HG02763 (cell line): ENCODE measurements around the gene NEDD4.
"Not testable (repeated sequence)": the region's sequence is repeated elsewhere in the genome, so short reads cannot be mapped to it uniquely, and the experiment has no call there.

Experiments used
- ATAC-seq: cut with Tn5 transposase; IDR thresholded peaks from one replicate; pipeline ENCODE4 v1.9.1; 2021; ENCODE audit warnings: mild to moderate bottlenecking, moderate library complexity; ENCODE audit not compliant: unreplicated experiment

Gene NEDD4

GRCh38 chr15:55899537-55899936 is 93.9 kb downstream of the NEDD4 start:
- ATAC-seq, result no peak

DNA sequence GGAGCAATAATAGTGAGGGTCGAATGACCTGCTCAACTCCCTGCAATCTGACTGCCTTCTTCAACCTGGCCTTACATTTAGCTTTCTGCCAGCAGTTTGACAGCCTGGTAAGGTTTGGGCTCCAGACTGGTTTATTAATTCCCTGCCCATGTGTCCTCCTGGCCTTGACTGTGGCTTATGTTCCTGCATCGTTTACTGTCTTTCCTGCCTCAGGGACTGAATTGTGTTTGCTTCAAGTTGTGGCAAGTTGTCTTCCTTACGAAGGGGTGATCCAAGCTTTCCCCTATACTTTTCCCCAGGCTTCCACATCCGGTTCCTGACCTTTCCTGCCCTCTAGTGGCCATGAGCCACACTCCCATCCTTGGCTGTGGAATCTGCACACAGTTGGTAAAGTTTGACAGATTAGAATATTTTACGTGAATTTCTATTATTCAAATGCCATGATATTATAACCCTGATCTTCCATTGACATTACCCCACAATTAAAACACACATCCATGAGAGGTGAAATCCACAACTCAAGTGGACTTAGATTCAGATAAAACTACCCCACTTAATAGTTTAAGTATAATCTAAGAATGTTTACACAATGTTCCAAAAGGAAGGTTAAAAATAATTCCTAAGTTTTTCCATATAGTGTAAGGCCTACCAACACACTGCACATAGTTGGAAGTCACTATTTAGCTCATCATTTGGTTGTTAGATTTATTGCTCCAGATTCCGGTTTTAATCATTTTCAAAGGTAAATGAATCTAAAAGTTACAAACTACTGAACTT is 95.7 kb downstream of the NEDD4 start:
- ATAC-seq, result no peak

DNA sequence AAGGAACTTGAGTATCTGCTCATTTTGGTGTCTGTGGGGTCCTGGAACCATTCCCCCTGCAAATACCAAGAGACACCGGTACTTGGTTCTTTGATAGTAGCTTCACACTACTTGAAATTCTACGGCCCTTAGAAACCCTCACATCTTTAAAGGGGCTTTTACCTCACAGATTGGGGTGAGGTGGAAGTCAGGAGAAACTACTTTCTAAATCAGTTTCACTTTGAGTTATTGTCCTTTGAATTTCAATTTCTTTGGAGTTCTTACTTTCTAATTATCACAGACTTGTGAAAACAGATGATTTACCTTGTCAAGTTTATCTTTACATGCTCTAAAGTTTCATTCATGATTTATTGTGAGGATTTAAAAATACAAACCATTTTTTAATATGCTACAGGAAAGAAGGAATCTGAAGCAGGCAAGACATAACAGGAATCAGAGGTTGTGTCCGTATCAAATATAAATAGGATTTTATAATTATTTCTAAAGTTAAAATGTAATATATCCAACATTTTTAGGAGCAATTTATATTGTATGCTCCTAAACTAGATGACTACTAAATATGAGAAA is 98.9 kb downstream of the NEDD4 start:
- ATAC-seq, result no peak

- no peak for ATAC-seq
These were observed 99.6 kb downstream of the NEDD4 start for GRCh38 chr15:55893852-55894251.

GRCh38 chr15:55891196-55891595 is 102.2 kb downstream of the NEDD4 start:
- ATAC-seq, result no peak

DNA sequence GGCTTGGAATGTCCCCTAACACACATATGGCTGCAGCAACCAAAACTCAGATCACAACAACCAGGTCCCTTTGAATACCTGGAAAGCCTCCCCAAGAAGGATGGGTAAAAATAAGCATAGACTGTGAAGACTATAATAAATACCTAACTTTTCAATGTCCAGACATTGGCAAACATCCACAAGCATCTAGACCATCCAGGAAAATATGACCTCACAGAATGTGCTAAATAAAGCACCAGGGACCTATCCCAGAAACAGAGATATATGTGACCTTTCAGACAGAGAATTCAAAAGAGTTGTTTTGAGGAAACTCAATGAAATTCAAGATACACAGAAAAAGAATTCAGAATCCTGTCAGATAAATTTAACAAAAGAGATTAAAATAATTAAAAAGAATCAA is 109.2 kb downstream of the NEDD4 start:
- no peak for ATAC-seq

- no peak for ATAC-seq
These were observed 114.2 kb downstream of the NEDD4 start for GRCh38 chr15:55879181-55879580.

GRCh38 chr15:55873024-55873720 is 120.2 kb downstream of the NEDD4 start:
- no peak for ATAC-seq

GRCh38 chr15:55872471-55872870 is 120.9 kb downstream of the NEDD4 start:
- no peak for ATAC-seq

GRCh38 chr15:55869660-55870059 is 123.8 kb downstream of the NEDD4 start:
- ATAC-seq, result no peak

- ATAC-seq, result no peak
These were observed 124.7 kb downstream of the NEDD4 start for GRCh38 chr15:55868707-55869106.

DNA sequence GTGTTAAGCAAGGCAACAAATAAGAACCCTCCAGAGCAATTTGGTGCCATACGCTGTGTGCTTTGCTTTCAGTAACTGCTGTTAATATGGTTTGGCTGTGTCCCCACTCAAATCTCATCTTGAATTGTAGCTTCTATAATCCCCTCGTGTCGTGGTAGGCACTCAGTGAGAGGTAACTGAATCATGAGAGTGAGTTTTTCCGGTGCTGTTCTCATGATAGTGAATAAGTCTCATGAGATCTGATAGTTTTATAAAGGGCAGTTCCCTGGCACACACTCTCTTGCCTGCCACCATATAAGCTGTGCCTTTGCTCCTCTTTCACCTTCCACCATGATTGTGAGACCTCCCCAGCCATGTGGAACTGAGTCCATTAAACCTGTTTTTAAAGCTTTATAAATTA is 125.1 kb downstream of the NEDD4 start:
- ATAC-seq, result not testable (repeated sequence)

- no peak for ATAC-seq
These were observed 129.5 kb downstream of the NEDD4 start for GRCh38 chr15:55863911-55864310.

DNA sequence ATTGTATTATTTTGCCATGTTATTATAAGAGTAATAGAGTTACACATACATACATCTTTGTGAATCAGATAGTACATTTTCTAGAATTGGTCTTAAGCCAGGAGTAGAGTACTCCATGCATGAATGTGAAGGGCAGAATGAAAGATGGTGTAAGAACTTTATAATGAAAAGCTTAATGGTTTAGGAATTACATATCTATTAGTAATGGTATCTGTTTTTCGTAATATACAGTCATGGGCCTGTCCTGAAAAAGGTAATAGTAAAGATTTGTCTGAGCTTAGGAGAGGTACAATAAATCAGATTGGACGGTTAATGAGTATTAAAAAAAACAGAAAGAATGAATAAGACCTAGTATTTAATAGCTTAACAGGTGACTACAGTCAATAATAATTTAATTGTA is 132.3 kb downstream of the NEDD4 start:
- no peak for ATAC-seq

GRCh38 chr15:55860468-55860867 is 132.9 kb downstream of the NEDD4 start:
- no peak for ATAC-seq

DNA sequence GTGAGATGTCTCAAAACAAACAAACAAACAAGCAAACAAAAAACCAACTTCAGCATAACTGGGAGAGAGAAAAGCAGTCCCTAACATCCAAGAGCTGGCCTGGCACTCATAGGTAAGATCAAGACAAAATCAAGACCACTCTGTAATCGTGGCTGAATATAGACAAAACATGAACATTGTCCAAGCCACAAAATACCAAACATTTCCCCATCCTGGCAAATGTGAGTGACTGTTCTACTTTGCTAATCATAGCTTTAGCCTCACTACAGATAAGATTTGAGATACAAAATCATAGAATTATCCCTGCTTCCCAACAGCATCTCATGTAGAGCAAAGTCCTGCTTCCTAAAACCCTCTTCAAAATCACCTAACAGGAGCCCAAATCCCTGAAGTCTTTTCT is 133.7 kb downstream of the NEDD4 start:
- no peak for ATAC-seq

DNA sequence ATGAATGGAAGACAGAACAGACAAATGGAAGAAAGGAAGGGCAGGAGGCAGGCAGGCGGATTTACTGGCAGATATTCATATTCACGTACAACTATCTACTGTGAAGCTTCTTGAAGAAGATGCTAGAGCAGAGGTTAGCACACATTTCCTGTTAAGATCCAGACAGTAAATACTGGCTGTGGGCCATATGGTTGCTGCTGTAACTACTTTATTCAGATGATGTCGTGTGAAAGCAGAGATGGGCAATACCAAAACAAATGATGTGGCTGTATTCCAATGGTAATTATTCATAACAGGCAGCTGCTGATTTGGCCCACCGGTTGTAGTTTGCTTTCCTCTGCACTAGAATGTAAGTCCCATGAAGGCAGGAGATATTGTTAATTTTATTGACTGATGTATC is 134.8 kb downstream of the NEDD4 start:
- ATAC-seq, result no peak

GRCh38 chr15:55856506-55857164 is 136.8 kb downstream of the NEDD4 start:
- no peak for ATAC-seq

- no peak for ATAC-seq
These were observed 140.3 kb downstream of the NEDD4 start for GRCh38 chr15:55853134-55853533.

- peak; percentile 78 for ATAC-seq
These were observed 147.2 kb downstream of the NEDD4 start for GRCh38 chr15:55846116-55846707.

GRCh38 chr15:55842897-55843296 is 150.5 kb downstream of the NEDD4 start:
- ATAC-seq, result not testable (repeated sequence)
